DOHH2 (cell line): ENCODE data around the gene DCUN1D5.
A peak's percentile ranks its signal among the peaks of the same experiment; 100 is the strongest.

ENCODE experiments used
- H3F3A ChIP-seq: fragments of 200-600 bp; sonication (generic), shearing (Covaris generic); 2 replicates; pipeline ENCODE4 v1.6.0; 2016; ENCODE audit warnings: antibody characterized with exemption, mild to moderate bottlenecking; ENCODE audit not compliant: control insufficient read depth, insufficient read depth
- H3K27ac ChIP-seq: fragments of 200-600 bp; sonication (generic); 2 replicates; pipeline ENCODE4 v1.5.1; 2014; ENCODE audit warnings: low read depth, mild to moderate bottlenecking, low read length, moderate library complexity
- H3K27me3 ChIP-seq: fragments of 200-600 bp; sonication (generic); 2 replicates; pipeline ENCODE4 v1.6.1; 2014; ENCODE audit warnings: mild to moderate bottlenecking, low read length, mixed read lengths; ENCODE audit not compliant: control insufficient read depth
- H3K36me3 ChIP-seq: fragments of 200-600 bp; sonication (generic); 2 replicates; pipeline ENCODE4 v1.6.1; 2014; ENCODE audit warnings: mild to moderate bottlenecking, low read length, moderate library complexity, mixed read lengths; ENCODE audit not compliant: control insufficient read depth
- H3K4me1 ChIP-seq: fragments of 200-600 bp; sonication (generic); 2 replicates; pipeline ENCODE4 v1.6.1; 2014; ENCODE audit warnings: mild to moderate bottlenecking, low read length, mixed read lengths; ENCODE audit not compliant: control insufficient read depth
- H3K4me2 ChIP-seq: fragments of 200-600 bp; sonication (generic); 2 replicates; pipeline ENCODE4 v1.6.0; 2014; ENCODE audit warnings: mild to moderate bottlenecking, low read length, moderate library complexity
- H3K4me3 ChIP-seq: fragments of 200-600 bp; sonication (generic); 2 replicates; pipeline ENCODE4 v1.5.1; 2014; ENCODE audit warnings: mild to moderate bottlenecking, low read length, mixed read lengths
- H3K79me2 ChIP-seq: fragments of 200-600 bp; sonication (generic); 2 replicates; pipeline ENCODE4 v1.6.1; 2014; ENCODE audit warnings: mild to moderate bottlenecking, low read length, mixed read lengths; ENCODE audit not compliant: control insufficient read depth
- H3K9me2 ChIP-seq: fragments of 200-600 bp; sonication (generic); replicated peaks from 2 replicates; pipeline ENCODE4 v1.6.1; 2014; ENCODE audit warnings: mild to moderate bottlenecking, low read length, mixed read lengths; ENCODE audit not compliant: control insufficient read depth
- H3K9me3 ChIP-seq: fragments of 200-600 bp; sonication (generic); 2 replicates; pipeline ENCODE4 v1.6.1; 2014; ENCODE audit warnings: antibody characterized with exemption, low read length, mixed read lengths; ENCODE audit not compliant: control insufficient read depth, insufficient read depth
- H4K20me1 ChIP-seq: fragments of 200-600 bp; sonication (generic); 2 replicates; pipeline ENCODE4 v1.6.0; 2014; ENCODE audit warnings: low read depth, mild to moderate bottlenecking, antibody characterized with exemption, low read length, moderate library complexity; ENCODE audit not compliant: control insufficient read depth, insufficient read depth
- EZH2phosphoT487 ChIP-seq: fragments of 200-600 bp; sonication (generic); IDR thresholded peaks from 2 replicates; pipeline ENCODE4 v1.6.1; 2017; ENCODE audit warnings: borderline replicate concordance, mild to moderate bottlenecking, antibody characterized with exemption, low read length, moderate library complexity, mixed read lengths
- TF ChIP-seq, protein P1 (sequence below): fragments of 200-600 bp; sonication (generic); IDR thresholded peaks from one replicate; pipeline ENCODE4 v1.5.1; 2014; ENCODE audit warnings: antibody characterized with exemption, mild to moderate bottlenecking, low read depth, low read length; ENCODE audit not compliant: poor library complexity, severe bottlenecking

The DCUN1D5 gene

GRCh38 chr11:103055221-103055890 lies 36.6 kb downstream of the DCUN1D5 start:
- no peaks in the 10 kb centered on the region for H3K27me3 ChIP-seq
- no peak overlapping the region for H3K27ac ChIP-seq
- no peak for TF ChIP-seq EZH2phosphoT487
- TF ChIP-seq, protein P1, sequence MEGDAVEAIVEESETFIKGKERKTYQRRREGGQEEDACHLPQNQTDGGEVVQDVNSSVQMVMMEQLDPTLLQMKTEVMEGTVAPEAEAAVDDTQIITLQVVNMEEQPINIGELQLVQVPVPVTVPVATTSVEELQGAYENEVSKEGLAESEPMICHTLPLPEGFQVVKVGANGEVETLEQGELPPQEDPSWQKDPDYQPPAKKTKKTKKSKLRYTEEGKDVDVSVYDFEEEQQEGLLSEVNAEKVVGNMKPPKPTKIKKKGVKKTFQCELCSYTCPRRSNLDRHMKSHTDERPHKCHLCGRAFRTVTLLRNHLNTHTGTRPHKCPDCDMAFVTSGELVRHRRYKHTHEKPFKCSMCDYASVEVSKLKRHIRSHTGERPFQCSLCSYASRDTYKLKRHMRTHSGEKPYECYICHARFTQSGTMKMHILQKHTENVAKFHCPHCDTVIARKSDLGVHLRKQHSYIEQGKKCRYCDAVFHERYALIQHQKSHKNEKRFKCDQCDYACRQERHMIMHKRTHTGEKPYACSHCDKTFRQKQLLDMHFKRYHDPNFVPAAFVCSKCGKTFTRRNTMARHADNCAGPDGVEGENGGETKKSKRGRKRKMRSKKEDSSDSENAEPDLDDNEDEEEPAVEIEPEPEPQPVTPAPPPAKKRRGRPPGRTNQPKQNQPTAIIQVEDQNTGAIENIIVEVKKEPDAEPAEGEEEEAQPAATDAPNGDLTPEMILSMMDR = peak; percentile 64

GRCh38 chr11:103053997-103054396 lies 38.0 kb downstream of the DCUN1D5 start:
- no peak overlapping the region for H3K27ac ChIP-seq
- peaks cover 17% of the 10 kb centered on the region for H3F3A ChIP-seq
- H3K4me1 ChIP-seq = no peaks in the 10 kb centered on the region
- no peaks in the 10 kb centered on the region for H3K27me3 ChIP-seq
- no peak overlapping the region for H3K4me2 ChIP-seq
- TF ChIP-seq EZH2phosphoT487 = no peak
- TF ChIP-seq, protein P1 = no peak
- H3K4me3 ChIP-seq = no peak overlapping the region
- H3K9me2 ChIP-seq = no peaks in the 10 kb centered on the region
- H3K36me3 ChIP-seq = peaks cover 13% of the 10 kb centered on the region; the same call in 1 of the 2 replicates
- no peaks in the 10 kb centered on the region for H4K20me1 ChIP-seq
- no peaks in the 10 kb centered on the region for H3K79me2 ChIP-seq
- H3K9me3 ChIP-seq = no peaks in the 10 kb centered on the region

More at GRCh38 chr11:103055221-103055890, 36.6 kb downstream of the DCUN1D5 start:
- Histone ChIP-seq H3K79me2 (no peaks in the 10 kb centered on the region), H3K4me2 (no peak overlapping the region), H3K36me3 (peaks cover 19% of the 10 kb centered on the region), H3K9me2 (no peaks in the 10 kb centered on the region), H4K20me1 (no peaks in the 10 kb centered on the region), H3K4me1 (no peaks in the 10 kb centered on the region), H3F3A (peaks cover 17% of the 10 kb centered on the region), H3K9me3 (no peaks in the 10 kb centered on the region), H3K4me3 (no peak overlapping the region)

GRCh38 chr11:103051981-103052380 lies 40.0 kb downstream of the DCUN1D5 start:
- no peaks in the 10 kb centered on the region for H3K9me2 ChIP-seq
- H3F3A ChIP-seq = peaks cover 17% of the 10 kb centered on the region
- no peaks in the 10 kb centered on the region for H3K4me1 ChIP-seq
- no peaks in the 10 kb centered on the region for H3K27me3 ChIP-seq
- no peaks in the 10 kb centered on the region for H3K9me3 ChIP-seq
- H4K20me1 ChIP-seq = no peaks in the 10 kb centered on the region
- H3K36me3 ChIP-seq = peaks cover 3% of the 10 kb centered on the region; the same call in 1 of the 2 replicates
- no peaks in the 10 kb centered on the region for H3K79me2 ChIP-seq
- no peak overlapping the region for H3K4me3 ChIP-seq
- H3K27ac ChIP-seq = no peak overlapping the region
- H3K4me2 ChIP-seq = no peak overlapping the region
- TF ChIP-seq, protein P1 = no peak
- TF ChIP-seq EZH2phosphoT487 = no peak
